Measurements from ENCODE around the gene RNF212. TPM values are rescaled to one million over a fixed set of nuclear protein-coding genes. Genes with fewer than 3 reads are reported as not detected.

Gene RNF212
- total and polyA plus RNA-seq, 10 of the 15 experiments (the other 5 are each of a cell fraction or from before 2014, with no cell fraction given) = not detected

- Histone ChIP-seq H3K4me1 (ENCODE audit: control insufficient read depth, insufficient read depth, low read length) (no peaks in the 10 kb centered on the region), H2AFZ (ENCODE audit: control insufficient read depth, low read depth, low read length) (no peak overlapping the region), H3K27me3 (replicated peaks in 1 of 2; ENCODE audit: control insufficient read depth in 2 of 2, insufficient read depth in 2 of 2, low read length in 1 of 2) (peaks cover 0 to 2% of the 10 kb centered on the region in 2 experiments; a peak in 2 of 4 replicates), H3K4me3 (no peak overlapping the region), H3K9me3 (replicated peaks; ENCODE audit: control insufficient read depth, insufficient read depth, low read length) (no peaks in the 10 kb centered on the region; the same call in 2 of the 3 replicates), H4K20me1 (ENCODE audit: control insufficient read depth, insufficient read depth) (no peaks in the 10 kb centered on the region), H3K4me2 (ENCODE audit: control insufficient read depth, insufficient read depth) (no peak overlapping the region), H3K27ac (ENCODE audit: control insufficient read depth, insufficient read depth) (no peak overlapping the region), H3K36me3 (ENCODE audit: control insufficient read depth in 2 of 2, insufficient read depth in 2 of 2, low read length in 1 of 2) (no peaks in the 10 kb centered on the region), H3K9ac (ENCODE audit: control insufficient read depth, insufficient read depth, low read length) (no peak overlapping the region), H3K79me2 (ENCODE audit: control insufficient read depth, insufficient read depth, low read length) (no peaks in the 10 kb centered on the region)
- RAD21 ChIA-PET (ENCODE audit: unreplicated experiment) = no interaction called here
- no peak for TF ChIP-seq CBX3 (IDR thresholded peaks at IDR 0.05; ENCODE audit: borderline replicate concordance, low read depth)
- no peak for TF ChIP-seq MYC (IDR thresholded peaks at IDR 0.05; ENCODE audit: insufficient read depth, insufficient read length, insufficient replicate concordance, low read length, severe bottlenecking)
- no peak for TF ChIP-seq STAT1 (conservative IDR thresholded peaks at IDR 0.05)
- no peak for TF ChIP-seq CEBPB (IDR thresholded peaks at IDR 0.05; ENCODE audit: borderline replicate concordance in 1 of 2, low read depth in 2 of 2, low read length in 2 of 2)
- intact Hi-C loops (cut with micrococcal nuclease; ENCODE audit: unreplicated experiment) = no loop called here
- 37% methylated on average over 12 of the region's 15 CpGs for WGBS (ENCODE audit: insufficient coverage, insufficient replicate concordance, low lambda C conversion rate, missing lambda C conversion rate)
- in situ Hi-C loops (cut with MboI) = no loop called here
- FAIRE-seq = no peak
- SMC1A ChIA-PET (ENCODE audit: uncharacterized antibody, unreplicated experiment) = no interaction called here
- DNase-seq (ENCODE audit: low read depth, low spot score) = no peak
- no peak for ATAC-seq
- POLR2A ChIA-PET = no interaction called here
- CTCF ChIA-PET = no interaction called here
- no TSS peak for BruUV-seq (replicated peaks)
Observed at GRCh38 chr4:1052231-1052671, 61.1 kb downstream of the RNF212 start.

GRCh38 chr4:1051472-1051871, 61.9 kb downstream of the RNF212 start:
- FAIRE-seq = no peak
- no peak for TF ChIP-seq ZNF217 (IDR thresholded peaks at IDR 0.05)
- TF ChIP-seq GABPA (IDR thresholded peaks at IDR 0.05; ENCODE audit: low read depth) = no peak
- no peak for TF ChIP-seq KLF5 (IDR thresholded peaks at IDR 0.05; ENCODE audit: partially characterized antibody)
- intact Hi-C loops (cut with micrococcal nuclease; ENCODE audit: unreplicated experiment) = no loop called here
- H3K4me1 ChIP-seq (ENCODE audit: control insufficient read depth, insufficient read depth, low read length) = no peaks in the 10 kb centered on the region
- CTCF ChIA-PET = no interaction called here
- SMC1A ChIA-PET (ENCODE audit: uncharacterized antibody, unreplicated experiment) = no interaction called here
- no peak overlapping the region for H3K4me2 ChIP-seq (ENCODE audit: control insufficient read depth, insufficient read depth)
- H2AFZ ChIP-seq (ENCODE audit: control insufficient read depth, low read depth, low read length) = no peak overlapping the region
- no peaks in the 10 kb centered on the region for H3K79me2 ChIP-seq (ENCODE audit: control insufficient read depth, insufficient read depth, low read length)
- H3K9me3 ChIP-seq (replicated peaks; ENCODE audit: control insufficient read depth, insufficient read depth, low read length) = peaks cover 1% of the 10 kb centered on the region; the same call in 1 of the 3 replicates
- H3K27me3 ChIP-seq (replicated peaks in 1 of 2; ENCODE audit: control insufficient read depth in 2 of 2, insufficient read depth in 2 of 2, low read length in 1 of 2) = peaks cover 0 to 2% of the 10 kb centered on the region in 2 experiments; a peak in 1 of 4 replicates
- DNase-seq (ENCODE audit: low read depth, low spot score) = no peak
- in situ Hi-C loops (cut with MboI) = no loop called here
- no peaks in the 10 kb centered on the region for H3K36me3 ChIP-seq (ENCODE audit: control insufficient read depth in 2 of 2, insufficient read depth in 2 of 2, low read length in 1 of 2)
- no peak overlapping the region for H3K27ac ChIP-seq (ENCODE audit: control insufficient read depth, insufficient read depth)
- RAD21 ChIA-PET (ENCODE audit: unreplicated experiment) = no interaction called here
- no peaks in the 10 kb centered on the region for H4K20me1 ChIP-seq (ENCODE audit: control insufficient read depth, insufficient read depth)
- BruUV-seq (replicated peaks) = no TSS peak
- H3K9ac ChIP-seq (ENCODE audit: control insufficient read depth, insufficient read depth, low read length) = no peak overlapping the region
- no peak for ATAC-seq
- H3K4me3 ChIP-seq = no peak overlapping the region
- POLR2A ChIA-PET = no interaction called here
- 4% methylated on average over 8 of the region's 9 CpGs for WGBS (ENCODE audit: insufficient coverage, insufficient replicate concordance, low lambda C conversion rate, missing lambda C conversion rate)

All from GM12878 (cell line).